H1 (cell line): Measurements from ENCODE around the gene ZNF70. TPM values are rescaled to one million over a fixed set of nuclear protein-coding genes. Genes with fewer than 3 reads are reported as not detected.

Experiments
- polyA plus RNA-seq, 7 experiments: library from polyadenylated mRNA; depleted of rRNA in 3 of 7; stranded (reverse) in 5 of 7; unstranded in 2 of 7; fragments of >200 nt in 5 of 7; fragments of 200-250 nt in 2 of 7; gene quantifications; 1 replicate in 5 of 7; 2 replicates in 1 of 7; 4 replicates in 1 of 7; pipeline versions ENCODE4 v1.2.1 to v1.2.3, GENCODE V29; 2011 to 2013; ENCODE audit warnings: missing spikeins in 2 of 7, mixed read lengths in 2 of 7
- total RNA-seq: library from RNA; stranded (reverse); fragmentation: NEBNext Ultra II Directional; extraction: Animal tissue kit (Norgen Biotek cat#: 25700); gene quantifications from 2 replicates; pipeline ENCODE4 v1.2.1, GENCODE V29; 2021
- TF ChIP-seq, protein P1 (sequence below), 3 experiments: IDR thresholded peaks; 1 replicate in 2 of 3; 2 replicates in 1 of 3; pipeline versions ENCODE4 v1.5.1 to v1.6.1; 2011; ENCODE audit warnings: low read length in 3 of 3, mild to moderate bottlenecking in 3 of 3, inconsistent platforms in 2 of 3, low read depth in 1 of 3, moderate library complexity in 1 of 3; ENCODE audit not compliant: insufficient read depth in 1 of 3; ENCODE audit errors: control extremely low read depth in 1 of 3

ZNF70 gene
- total and polyA plus RNA-seq, 2 of the 8 experiments (the other 6 are each of a cell fraction or from before 2014, with no cell fraction given) = 1.1 to 2.6 TPM

DNA sequence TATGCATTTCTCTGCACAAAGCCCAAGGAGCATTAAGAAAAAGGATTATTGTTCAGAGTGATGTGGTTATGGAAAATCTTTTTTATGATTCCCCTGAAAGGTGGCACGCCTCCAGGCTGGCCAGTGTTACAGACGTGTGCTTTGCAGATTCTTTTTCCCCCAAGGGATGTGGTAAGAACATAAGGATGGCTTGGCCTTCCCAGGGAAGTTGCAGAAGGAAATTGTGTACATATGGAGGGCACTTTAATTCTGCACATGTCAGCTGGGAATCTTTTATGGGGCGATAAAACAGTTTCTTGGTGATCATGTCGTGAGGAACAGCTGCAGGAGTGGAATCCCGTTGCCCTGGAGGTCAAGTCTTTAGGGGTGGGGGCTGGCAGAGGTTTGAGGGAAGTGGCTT, 45.5 kb upstream of the ZNF70 start (continued):
- TF ChIP-seq, protein P1, sequence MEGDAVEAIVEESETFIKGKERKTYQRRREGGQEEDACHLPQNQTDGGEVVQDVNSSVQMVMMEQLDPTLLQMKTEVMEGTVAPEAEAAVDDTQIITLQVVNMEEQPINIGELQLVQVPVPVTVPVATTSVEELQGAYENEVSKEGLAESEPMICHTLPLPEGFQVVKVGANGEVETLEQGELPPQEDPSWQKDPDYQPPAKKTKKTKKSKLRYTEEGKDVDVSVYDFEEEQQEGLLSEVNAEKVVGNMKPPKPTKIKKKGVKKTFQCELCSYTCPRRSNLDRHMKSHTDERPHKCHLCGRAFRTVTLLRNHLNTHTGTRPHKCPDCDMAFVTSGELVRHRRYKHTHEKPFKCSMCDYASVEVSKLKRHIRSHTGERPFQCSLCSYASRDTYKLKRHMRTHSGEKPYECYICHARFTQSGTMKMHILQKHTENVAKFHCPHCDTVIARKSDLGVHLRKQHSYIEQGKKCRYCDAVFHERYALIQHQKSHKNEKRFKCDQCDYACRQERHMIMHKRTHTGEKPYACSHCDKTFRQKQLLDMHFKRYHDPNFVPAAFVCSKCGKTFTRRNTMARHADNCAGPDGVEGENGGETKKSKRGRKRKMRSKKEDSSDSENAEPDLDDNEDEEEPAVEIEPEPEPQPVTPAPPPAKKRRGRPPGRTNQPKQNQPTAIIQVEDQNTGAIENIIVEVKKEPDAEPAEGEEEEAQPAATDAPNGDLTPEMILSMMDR (IDR thresholded peaks at IDR 0.05; ENCODE audit: control extremely low read depth in 1 of 3, insufficient read depth in 1 of 3, low read depth in 1 of 3, low read length in 3 of 3) = no peak
